HepG2 (cell line): Measurements from ENCODE around the gene VAMP2. TPM values are rescaled to one million over a fixed set of nuclear protein-coding genes. Genes with fewer than 3 reads are reported as not detected.
A peak's percentile ranks its signal among the peaks of the same experiment; 100 is the strongest.

Experiments used
- BRD4 ChIP-seq: sonication (generic); formaldehyde crosslinking; IDR thresholded peaks from 2 replicates; pipeline ENCODE4 v1.4.0; 2020; ENCODE audit warnings: missing genetic modification reagents
- CBFB ChIP-seq: sonication (generic); formaldehyde crosslinking; IDR thresholded peaks from 2 replicates; pipeline ENCODE4 v1.4.0; 2020; ENCODE audit warnings: missing genetic modification reagents
- CREB1 ChIP-seq, 2 experiments: fragments of 450-650 bp in 1 of 2; IDR thresholded peaks; 2 replicates each; pipeline ENCODE4 v1.6.1; 2016 to 2017; ENCODE audit warnings: control low read depth in 1 of 2, mild to moderate bottlenecking in 1 of 2, missing compliant biosample characterization in 1 of 2, missing genetic modification characterization in 1 of 2
- FOXJ3 ChIP-seq: sonication (generic); formaldehyde crosslinking; IDR thresholded peaks from 2 replicates; pipeline ENCODE4 v1.4.0; 2020; ENCODE audit warnings: missing genetic modification reagents, mild to moderate bottlenecking, borderline replicate concordance
- HMGXB4 ChIP-seq, 2 experiments: sonication (generic) in 1 of 2; formaldehyde crosslinking in 1 of 2; IDR thresholded peaks; 2 replicates each; pipeline versions ENCODE4 v1.4.0 to v1.6.1; 2018 to 2020; ENCODE audit warnings: missing genetic modification reagents in 2 of 2, borderline replicate concordance in 1 of 2, low read depth in 1 of 2, mild to moderate bottlenecking in 1 of 2, missing biosample characterization in 1 of 2
- JUN ChIP-seq: sonication (generic); formaldehyde crosslinking; IDR thresholded peaks from 2 replicates; pipeline ENCODE4 v1.4.0; 2020; ENCODE audit warnings: mild to moderate bottlenecking, missing genetic modification reagents
- KDM1A ChIP-seq: IDR thresholded peaks from 2 replicates; pipeline ENCODE4 v1.6.1; 2016; ENCODE audit warnings: missing compliant biosample characterization
- MAF1 ChIP-seq: sonication (generic); formaldehyde crosslinking; IDR thresholded peaks from 2 replicates; pipeline ENCODE4 v1.5.0; 2020; ENCODE audit warnings: missing genetic modification reagents, borderline replicate concordance
- MZF1 ChIP-seq: sonication (generic); formaldehyde crosslinking; IDR thresholded peaks from 2 replicates; pipeline ENCODE4 v1.8.1; 2023; ENCODE audit warnings: mild to moderate bottlenecking, missing genetic modification reagents, borderline replicate concordance
- NR2F2 ChIP-seq: IDR thresholded peaks from 2 replicates; pipeline ENCODE4 v1.6.1; 2012; ENCODE audit warnings: low read depth, inconsistent platforms, borderline replicate concordance
- PLRG1 ChIP-seq: fragments of 450-650 bp; conservative IDR thresholded peaks from 2 replicates; pipeline ENCODE4 v1.6.1; 2016
- PPARG ChIP-seq: conservative IDR thresholded peaks from 2 replicates; pipeline ENCODE4 v1.6.1; 2016; ENCODE audit warnings: missing biosample characterization, missing genetic modification reagents
- RNF219 ChIP-seq: sonication (generic); formaldehyde crosslinking; IDR thresholded peaks from 2 replicates; pipeline ENCODE4 v1.5.0; 2020; ENCODE audit warnings: mild to moderate bottlenecking, missing genetic modification reagents
- SNAPC5 ChIP-seq: sonication (generic); formaldehyde crosslinking; IDR thresholded peaks from 2 replicates; pipeline ENCODE4 v1.8.1; 2023; ENCODE audit warnings: mild to moderate bottlenecking, missing genetic modification reagents, borderline replicate concordance
- TEAD3 ChIP-seq: optimal IDR thresholded peaks from 2 replicates; pipeline ENCODE3; 2016; ENCODE audit warnings: borderline replicate concordance
- THAP8 ChIP-seq: sonication (generic); formaldehyde crosslinking; IDR thresholded peaks from 2 replicates; pipeline ENCODE4 v1.5.1; 2020; ENCODE audit warnings: missing genetic modification reagents, mild to moderate bottlenecking, borderline replicate concordance
- TOE1 ChIP-seq: sonication (generic); formaldehyde crosslinking; IDR thresholded peaks from 2 replicates; pipeline ENCODE4 v1.4.0; 2020; ENCODE audit warnings: mild to moderate bottlenecking, missing genetic modification reagents
- ZNF207 ChIP-seq: fragments of 450-650 bp; IDR thresholded peaks from 2 replicates; pipeline ENCODE4 v1.6.1; 2016; ENCODE audit warnings: antibody characterized with exemption, borderline replicate concordance
- ZNF251 ChIP-seq: sonication (generic); formaldehyde crosslinking; IDR thresholded peaks from 2 replicates; pipeline ENCODE4 v1.9.0; 2021; ENCODE audit warnings: mild to moderate bottlenecking, missing genetic modification reagents
- ZNF550 ChIP-seq: sonication (generic); formaldehyde crosslinking; IDR thresholded peaks from 2 replicates; pipeline ENCODE4 v1.4.0; 2020; ENCODE audit warnings: mild to moderate bottlenecking, missing genetic modification reagents, borderline replicate concordance
- ZNF777 ChIP-seq: sonication (generic); formaldehyde crosslinking; IDR thresholded peaks from 2 replicates; pipeline ENCODE4 v1.4.0; 2020; ENCODE audit warnings: missing genetic modification reagents
- ZSCAN25 ChIP-seq: sonication (generic); formaldehyde crosslinking; IDR thresholded peaks from 2 replicates; pipeline ENCODE4 v1.8.0; 2022; ENCODE audit warnings: mild to moderate bottlenecking, missing genetic modification reagents
- polyA plus RNA-seq, 8 experiments: library from polyadenylated mRNA; depleted of rRNA in 3 of 8; stranded (reverse) in 7 of 8; unstranded in 1 of 8; fragments of >200 nt; fragmentation: Illumina TruSeq in 4 of 8; extraction: Trizol in 4 of 8; gene quantifications; 2 replicates each; pipeline versions ENCODE4 v1.2.1 to v1.2.3, GENCODE V29; 2011 to 2016; ENCODE audit warnings: low read depth in 4 of 8, missing spikeins in 1 of 8, mixed read lengths in 1 of 8; ENCODE audit not compliant: insufficient read depth in 1 of 8
- total RNA-seq, 5 experiments: library from RNA; depleted of rRNA; stranded (reverse); fragments of >200 nt; fragmentation: Illumina TruSeq; extraction: Trizol; gene quantifications; 2 replicates each; pipeline ENCODE4 v1.2.3, GENCODE V29; 2016; ENCODE audit warnings: low read depth in 1 of 5
- TF ChIP-seq, protein P1 (sequence below): IDR thresholded peaks from 2 replicates; pipeline ENCODE4 v1.6.1; 2016; ENCODE audit warnings: missing genetic modification reagents, missing compliant biosample characterization
- TF ChIP-seq, protein P2 (sequence below): sonication (generic); formaldehyde crosslinking; IDR thresholded peaks from 2 replicates; pipeline ENCODE4 v1.4.0; 2020; ENCODE audit warnings: missing genetic modification reagents

The VAMP2 gene
- total and polyA plus RNA-seq, 2 of the 13 experiments (the other 11 are each of a cell fraction or from before 2014, with no cell fraction given) = 3.9 to 17.2 TPM

GRCh38 chr17:8119581-8120519 lies 42.9 kb downstream of the VAMP2 start (continued):
- TF ChIP-seq, protein P1, sequence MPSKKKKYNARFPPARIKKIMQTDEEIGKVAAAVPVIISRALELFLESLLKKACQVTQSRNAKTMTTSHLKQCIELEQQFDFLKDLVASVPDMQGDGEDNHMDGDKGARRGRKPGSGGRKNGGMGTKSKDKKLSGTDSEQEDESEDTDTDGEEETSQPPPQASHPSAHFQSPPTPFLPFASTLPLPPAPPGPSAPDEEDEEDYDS = peak; percentile 83
- TF ChIP-seq MZF1 (no peak), FOXJ3 (CRISPR knock-in tag) (no peak), KDM1A (CRISPR knock-in tag) (peak; percentile 39; the same call in 1 of the 2 replicates), HMGXB4 (CRISPR knock-in tag; IDR thresholded peaks at IDR 0.05; ENCODE audit: borderline replicate concordance in 1 of 2, low read depth in 1 of 2) (peak; percentile 98 to 99), ZNF251 (CRISPR knock-in tag) (no peak), ZSCAN25 (CRISPR knock-in tag) (peak; percentile 15; the same call in 1 of the 2 replicates), PLRG1 (no peak), TEAD3 (CRISPR knock-in tag) (peak; percentile 73), RNF219 (0 out of 2 replicates have a peak, but pooled peaks have one; percentile 28), TOE1 (CRISPR knock-in tag) (no peak), CREB1 (IDR thresholded peaks at IDR 0.05) (no peak), CREB1 (CRISPR knock-in tag; IDR thresholded peaks at IDR 0.05) (peak; percentile 43), THAP8 (CRISPR knock-in tag) (no peak), PPARG (CRISPR knock-in tag) (peak; percentile 40; the same call in 1 of the 2 replicates), ZNF777 (CRISPR knock-in tag) (peak; percentile 22), BRD4 (no peak), ZNF550 (no peak), MAF1 (CRISPR knock-in tag) (peak; percentile 98), SNAPC5 (CRISPR knock-in tag) (0 out of 2 replicates have a peak, but pooled peaks have one; percentile 1), NR2F2 (peak; percentile 50; the same call in 1 of the 2 replicates), JUN (no peak), ZNF207 (no peak), CBFB (CRISPR knock-in tag) (0 out of 2 replicates have a peak, but pooled peaks have one; percentile 53)
- TF ChIP-seq, protein P2, sequence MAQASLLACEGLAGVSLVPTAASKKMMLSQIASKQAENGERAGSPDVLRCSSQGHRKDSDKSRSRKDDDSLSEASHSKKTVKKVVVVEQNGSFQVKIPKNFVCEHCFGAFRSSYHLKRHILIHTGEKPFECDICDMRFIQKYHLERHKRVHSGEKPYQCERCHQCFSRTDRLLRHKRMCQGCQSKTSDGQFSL (CRISPR knock-in tag) = no peak
